A673 (cell line): ENCODE measurements around the gene MAGEA9.
"Not testable (repeated sequence)": the region's sequence is repeated elsewhere in the genome, so short reads cannot be mapped to it uniquely, and the experiment has no call there.

Experiments
- CTCF ChIP-seq: fragments of 300-800, 200-600 bp; sonication (generic); conservative IDR thresholded peaks from 2 replicates; pipeline ENCODE4 v1.5.1; 2017; ENCODE audit warnings: low read depth, mild to moderate bottlenecking, antibody characterized with exemption, low read length, moderate library complexity, mixed read lengths
- EZH2 ChIP-seq: fragments of 200-600 bp; sonication (generic); IDR thresholded peaks from 2 replicates; pipeline ENCODE4 v1.6.1; 2017; ENCODE audit warnings: borderline replicate concordance, low read depth, mild to moderate bottlenecking, mixed read lengths, antibody characterized with exemption, low read length; ENCODE audit not compliant: poor library complexity, severe bottlenecking

- not testable (repeated sequence) for TF ChIP-seq CTCF, EZH2
These were observed 8.0 kb upstream of the MAGEA9 start, which contains the start of gene HSFX1 for GRCh38 chrX:149773768-149774167.
